NCI-H1417 (cell line): ENCODE results near the gene CCDC112.
"Not testable (repeated sequence)": the region's sequence is repeated elsewhere in the genome, so short reads cannot be mapped to it uniquely, and the experiment has no call there.

Source experiments
- DNase-seq, 3 experiments: peaks; one replicate each; lab custom pipeline; 2025; lab: John Stamatoyannopoulos, UW

The CCDC112 gene

DNA sequence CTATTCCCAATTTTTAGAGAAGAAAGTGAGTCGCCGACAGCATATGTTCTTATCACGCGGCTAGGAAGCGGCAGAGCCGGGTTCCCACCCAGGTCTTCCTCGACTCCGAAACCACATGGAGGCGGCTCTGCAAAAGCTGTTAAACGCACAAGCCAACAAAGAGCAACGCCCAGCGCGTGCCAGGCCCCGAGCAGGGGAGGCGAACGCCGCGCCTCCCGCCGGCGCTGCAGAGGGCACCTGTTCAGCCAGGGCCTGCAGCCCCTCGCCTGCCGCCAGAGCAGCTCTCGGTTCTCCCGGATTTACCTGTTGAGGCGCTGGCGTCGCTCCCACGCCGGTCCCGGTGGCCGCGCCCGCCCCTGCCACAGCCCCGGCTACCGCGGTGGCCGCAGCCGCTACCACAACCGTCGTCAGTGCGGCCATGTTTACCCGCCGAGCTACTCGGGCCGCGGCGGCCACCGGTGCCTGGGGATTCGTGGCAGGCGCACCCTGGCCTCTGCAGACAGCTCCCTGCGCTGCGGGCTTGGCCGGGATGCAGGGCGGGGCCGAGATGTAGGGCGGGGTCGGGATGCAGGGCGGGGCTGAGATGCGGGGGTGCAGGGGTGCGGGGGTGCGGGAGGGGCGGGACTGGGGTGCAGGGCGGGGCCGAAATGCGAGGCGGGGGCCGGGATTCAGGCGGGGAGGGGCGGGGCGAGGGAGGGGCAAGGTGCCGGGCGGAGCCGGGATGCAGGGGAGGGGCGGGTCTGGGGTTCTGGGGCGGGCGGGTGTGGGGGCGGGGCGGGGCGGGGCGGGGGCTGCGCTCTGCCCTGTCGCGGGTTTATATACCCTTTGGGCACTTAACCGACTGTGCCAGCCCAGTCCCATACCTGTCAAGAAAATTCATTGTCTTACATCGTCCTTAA is at the start of gene CCDC112:
CCDC112 (minus strand) TSS at position 531 of the 899 bp plus-strand sequence; CDS start at position 420, 111 bp downstream.
- peak; percentile 71 to 87 (median 77) for DNase-seq

DNA sequence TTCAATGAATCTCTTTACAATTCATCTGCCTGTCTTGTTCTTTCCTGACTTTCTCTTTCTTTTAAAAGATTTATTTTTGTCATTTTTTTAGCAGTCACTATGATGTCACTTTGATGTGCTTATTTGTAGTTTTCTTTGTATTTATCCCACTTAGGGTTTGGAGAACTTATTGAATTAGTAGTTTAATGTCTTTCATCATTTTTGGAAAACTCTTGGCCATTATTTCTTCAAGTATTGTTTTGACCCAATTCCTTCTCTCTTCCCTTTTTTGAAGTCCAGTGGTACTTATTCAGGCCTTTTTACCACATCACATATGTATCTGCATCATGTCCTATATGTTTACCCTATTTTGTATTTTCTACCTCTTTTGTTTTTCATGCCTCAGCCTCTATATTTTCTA is 48.9 kb upstream of the CCDC112 start:
- no peak for DNase-seq

DNA sequence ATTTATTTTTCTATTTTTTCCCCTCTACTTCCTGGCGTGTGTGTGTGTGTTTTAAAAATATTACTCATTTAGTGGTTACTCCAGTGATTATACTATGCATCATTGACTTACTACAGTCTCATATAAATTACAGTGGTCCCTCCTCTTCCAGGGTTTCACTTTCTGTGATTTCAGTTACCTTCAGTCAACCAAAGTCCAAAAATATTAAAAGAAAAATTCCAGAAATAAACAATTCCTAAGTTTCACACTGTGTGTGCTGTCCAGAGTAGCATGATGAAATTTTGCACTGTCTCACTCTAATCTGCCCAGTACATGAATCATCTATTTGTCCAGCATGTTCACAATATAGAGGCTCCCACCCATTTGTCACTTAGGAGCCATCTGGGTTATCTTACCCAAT is 47.4 kb upstream of the CCDC112 start:
- no peak for DNase-seq

DNA sequence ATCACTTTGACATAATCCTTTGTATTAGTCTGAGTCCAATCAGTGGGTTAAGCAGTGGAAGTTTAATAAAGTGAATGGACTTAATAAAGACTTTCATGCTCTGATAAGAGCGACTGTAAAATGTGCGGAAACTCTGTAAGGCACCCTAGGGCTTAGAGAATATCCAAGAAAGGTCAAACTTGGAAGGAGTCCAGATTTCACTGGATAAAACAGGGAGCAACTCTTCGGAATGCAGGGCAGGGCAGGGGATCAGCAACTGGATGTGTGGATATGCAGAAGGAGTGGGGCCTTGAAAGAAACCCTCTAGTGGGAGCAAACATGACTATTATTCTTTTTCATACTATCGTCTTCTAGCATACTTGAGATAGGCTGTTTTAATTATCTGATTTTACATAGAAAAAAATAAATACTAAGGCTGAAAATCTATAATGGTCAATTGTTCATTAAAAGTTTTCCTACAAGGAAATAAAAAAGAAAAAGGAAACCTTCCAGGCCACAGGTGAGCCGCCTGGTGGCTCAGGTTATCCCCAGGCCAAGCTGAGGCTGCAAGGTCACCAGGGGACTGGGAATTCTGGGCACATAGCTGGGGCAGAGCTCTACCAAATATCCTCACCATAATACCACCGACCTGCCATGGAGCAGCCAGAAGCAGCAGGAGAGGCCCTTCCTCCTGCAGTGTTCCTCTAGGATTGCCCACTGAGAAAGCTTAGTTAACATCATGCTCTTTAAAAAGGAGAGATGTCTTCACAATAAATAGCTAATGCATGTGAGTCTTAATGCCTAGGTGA is 46.3 kb upstream of the CCDC112 start:
- DNase-seq, result no peak

DNA sequence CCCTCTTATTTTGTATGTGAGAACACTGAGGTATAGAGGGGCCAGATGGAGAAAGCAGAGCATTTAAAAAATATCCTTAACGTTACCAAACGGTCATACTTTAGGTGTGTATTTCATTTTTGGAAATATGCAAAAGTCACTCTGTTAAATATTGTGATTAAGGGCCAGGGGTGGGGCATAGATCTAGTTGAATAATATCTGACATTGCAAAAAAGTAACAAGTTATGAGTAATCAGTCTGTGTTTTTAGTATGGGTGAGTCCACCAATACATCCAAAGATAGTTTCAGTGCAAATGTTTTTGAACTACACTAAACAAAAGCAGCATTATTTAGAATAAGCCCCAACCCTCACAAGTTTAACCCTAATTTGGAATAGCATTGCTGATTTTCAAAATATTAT is 45.3 kb upstream of the CCDC112 start:
- DNase-seq, result no peak

DNA sequence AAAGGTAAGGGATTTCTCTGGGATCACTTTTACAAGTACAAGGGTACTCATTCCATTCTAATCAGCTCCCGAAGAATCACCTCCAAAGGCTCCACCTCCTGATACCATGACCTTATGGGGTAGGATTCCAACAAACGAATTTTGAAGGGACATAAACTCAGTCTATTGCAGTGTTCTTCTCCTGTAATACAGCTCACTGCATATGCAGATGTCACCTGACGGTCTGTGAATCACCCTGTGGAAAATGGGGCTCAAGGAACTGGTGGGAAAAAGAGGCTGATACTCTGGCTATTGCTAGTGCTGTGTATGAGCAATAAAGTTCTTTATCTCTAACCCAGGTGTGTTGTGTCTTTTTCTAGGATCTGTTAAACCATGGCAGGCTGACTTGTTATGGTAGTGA is 42.4 kb upstream of the CCDC112 start:
- no peak for DNase-seq

DNA sequence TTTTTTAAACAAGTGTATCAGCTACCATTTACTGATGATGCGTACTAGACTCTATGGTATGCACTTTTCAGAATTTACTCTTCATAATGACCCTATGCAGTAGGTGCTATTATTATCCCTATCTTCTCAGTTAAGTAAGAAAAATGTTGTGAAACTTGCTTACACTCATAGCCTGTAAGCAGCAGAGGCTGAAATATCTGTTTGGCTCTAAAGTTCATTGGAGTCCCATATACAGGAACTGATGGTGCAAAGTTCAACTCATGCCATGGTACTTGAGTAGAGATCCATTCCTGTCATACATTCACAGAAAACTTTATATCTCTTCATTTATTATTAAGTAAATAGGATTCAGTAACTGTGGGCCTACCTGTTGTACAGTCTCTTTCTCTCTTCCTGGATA is 41.4 kb upstream of the CCDC112 start:
- DNase-seq, result no peak

GRCh38 chr5:115336964-115337363 is 40.5 kb upstream of the CCDC112 start:
- DNase-seq, result no peak

- no peak for DNase-seq
Measured at GRCh38 chr5:115336201-115336720, 39.8 kb upstream of the CCDC112 start.

- DNase-seq, result no peak
Measured at GRCh38 chr5:115335301-115335700, 38.8 kb upstream of the CCDC112 start.

- DNase-seq, result peak in 1 of 3 experiments; percentile 20
Measured at GRCh38 chr5:115333164-115333563, 36.7 kb upstream of the CCDC112 start.

- DNase-seq, result no peak
Measured at GRCh38 chr5:115330830-115331229, 34.4 kb upstream of the CCDC112 start.

- DNase-seq, result no peak
Measured at GRCh38 chr5:115329475-115329874, 33.0 kb upstream of the CCDC112 start.

DNA sequence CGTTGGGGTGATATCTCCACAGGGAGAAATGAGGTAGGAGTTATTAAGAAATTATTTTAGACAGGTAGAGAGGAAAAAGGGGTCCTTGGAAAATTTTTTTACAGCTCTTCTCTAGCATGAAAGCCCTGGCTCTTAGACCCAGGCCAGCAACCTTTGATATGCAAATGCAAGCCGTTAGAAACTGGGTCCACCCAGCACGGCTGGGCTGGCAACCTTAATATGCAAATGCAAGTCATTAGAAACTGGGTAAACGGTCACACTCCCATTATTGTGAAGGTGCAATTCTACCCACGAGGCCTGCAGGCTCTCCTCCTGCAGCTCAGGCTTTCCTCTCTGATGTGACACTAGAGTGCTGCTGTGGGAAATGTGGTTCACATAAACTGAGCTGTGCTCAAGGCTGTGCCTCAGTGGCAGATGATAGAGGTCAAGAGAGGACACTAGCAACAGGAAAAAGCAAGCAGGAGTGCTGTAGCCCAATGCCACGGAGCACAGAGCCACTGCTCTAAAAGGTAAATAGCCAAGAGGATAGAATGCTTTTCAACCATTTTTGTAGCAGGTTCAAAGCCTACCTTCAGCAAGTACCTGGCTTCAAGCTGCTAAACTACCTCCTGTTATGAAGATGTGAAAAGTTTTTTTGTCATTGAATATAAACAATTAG is 32.3 kb upstream of the CCDC112 start:
- DNase-seq, result not testable (repeated sequence)

DNA sequence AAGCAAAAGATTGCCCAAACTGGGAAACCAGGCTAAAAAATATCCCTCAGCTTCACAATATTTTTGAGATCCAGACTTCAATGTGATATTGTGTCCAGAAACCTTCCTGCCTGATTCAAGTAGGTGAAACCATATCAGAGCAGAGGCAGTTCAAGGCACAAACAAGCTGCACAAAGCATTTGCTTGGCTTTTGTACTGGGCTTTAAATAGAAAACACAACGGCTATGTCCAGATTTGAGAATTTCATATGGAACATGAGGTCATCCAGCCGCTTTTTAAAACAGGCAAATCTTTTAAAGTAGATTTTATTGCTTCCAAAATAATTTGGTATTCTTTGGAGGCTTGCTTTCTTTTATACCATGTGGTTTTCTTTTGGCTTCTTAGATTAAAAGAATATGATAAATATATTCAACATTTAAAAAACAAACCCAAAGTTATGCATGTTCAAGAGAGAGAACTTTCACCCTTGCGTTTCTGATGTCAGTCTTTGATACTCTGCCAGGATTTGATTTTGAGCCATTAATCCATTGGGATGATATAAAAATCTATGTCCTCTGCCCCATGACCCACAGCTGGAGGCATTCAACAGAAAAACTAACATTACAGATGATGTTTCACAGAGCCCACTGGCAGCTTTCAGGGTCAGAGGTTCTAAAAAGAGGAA is 29.0 kb upstream of the CCDC112 start:
- no peak for DNase-seq

GRCh38 chr5:115324021-115324420 is 27.6 kb upstream of the CCDC112 start:
- no peak for DNase-seq

DNA sequence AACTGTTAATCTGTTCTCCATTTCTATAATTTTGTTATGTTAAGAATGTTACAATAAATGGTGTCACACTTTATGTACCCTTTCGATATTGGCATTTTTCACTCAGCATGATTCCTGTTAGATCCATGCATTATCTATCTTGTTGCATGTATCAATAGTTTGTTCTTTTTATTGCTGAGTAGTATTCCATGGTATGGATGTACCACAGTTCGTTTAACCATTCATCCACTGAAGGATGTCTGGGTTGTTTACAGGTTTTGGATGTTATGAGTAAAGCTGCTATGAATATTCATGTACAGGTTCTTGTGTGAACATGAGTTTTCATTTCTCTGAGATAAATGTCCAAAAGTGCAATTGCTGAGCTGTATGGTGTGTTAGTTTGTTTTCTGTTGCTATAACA is 26.3 kb upstream of the CCDC112 start:
- DNase-seq, result no peak

DNA sequence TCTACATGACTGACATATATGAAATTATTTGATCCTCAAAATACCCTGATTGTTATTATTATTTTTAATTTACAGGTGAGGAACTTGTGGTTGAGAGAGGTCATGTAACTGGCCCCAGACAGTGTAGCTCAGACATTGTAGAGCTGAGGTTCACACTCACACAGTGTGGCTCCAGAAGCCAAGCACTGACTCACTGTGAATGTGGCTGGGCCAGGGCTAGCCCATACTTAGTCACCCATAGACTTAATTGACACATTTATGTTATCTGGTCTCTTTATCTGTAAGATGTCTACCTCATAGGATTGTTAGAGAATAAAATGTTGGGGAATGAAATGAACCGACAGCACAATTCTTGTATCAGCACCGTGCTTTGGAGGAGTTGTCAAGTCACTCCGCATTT is 24.9 kb upstream of the CCDC112 start:
- DNase-seq, result no peak

GRCh38 chr5:115320515-115320914 is 24.1 kb upstream of the CCDC112 start:
- DNase-seq, result no peak

DNA sequence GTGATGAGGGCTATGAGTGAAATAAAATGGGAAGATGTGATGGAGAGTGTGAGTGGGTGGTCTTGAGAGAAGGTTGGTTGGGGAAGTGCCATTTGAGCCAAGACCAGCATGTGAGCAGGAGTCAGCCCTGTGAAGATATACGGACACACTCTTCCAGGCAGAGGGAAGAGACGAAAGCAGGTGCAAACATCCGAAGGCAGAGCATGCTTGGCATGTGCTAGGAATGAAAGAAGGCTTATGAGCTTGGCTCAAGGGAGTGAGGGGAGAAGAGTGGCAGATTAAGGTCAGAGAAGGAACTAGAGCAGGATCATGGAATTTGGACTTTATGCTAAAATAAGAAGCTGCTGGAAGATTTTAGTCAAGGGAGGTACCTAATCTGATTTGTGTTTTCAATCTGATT is 23.6 kb upstream of the CCDC112 start:
- no peak for DNase-seq

- DNase-seq, result no peak
Measured at GRCh38 chr5:115319007-115319406, 22.6 kb upstream of the CCDC112 start.

GRCh38 chr5:115317736-115318135 is 21.3 kb upstream of the CCDC112 start:
- no peak for DNase-seq
